K562 (cell line): Measurements from ENCODE around the gene CD226. TPM values are rescaled to one million over a fixed set of nuclear protein-coding genes. Genes with fewer than 3 reads are reported as not detected.

ENCODE experiments used
- ATAC-seq: fragments of 200-7000 bp; cut with Tn5 transposase; 3 replicates; pipeline ENCODE4 v1.9.1; 2020; ENCODE audit warnings: moderate library complexity
- BruUV-seq: library from RNA; stranded (reverse); fragments of 400-500 nt; replicated peaks from 2 replicates; lab custom pipeline; 2021; lab: Mats Ljungman, UMichigan
- CTCF ChIA-PET: fragments of 300-600 bp; formaldehyde crosslinking; extraction: SDS; loops from one replicate; lab custom pipeline; 2021; ENCODE audit warnings: low intra/inter-chr PET ratio; lab: Yijun Ruan, JAX
- POLR2A ChIA-PET: fragments of 300-600, 350-650 bp; sonication (Branson Sonifier 250); formaldehyde crosslinking; extraction: SDS; loops from one replicate; lab custom pipeline; 2021; ENCODE audit warnings: antibody characterized with exemption, inconsistent platforms; lab: Yijun Ruan, JAX
- DNase-seq, 4 experiments: peaks; one replicate each; pipeline versions ENCODE4 v3.0.0 to v3.0.0-alpha.2; 2011 to 2018; ENCODE audit warnings: low spot score in 3 of 4, mixed read lengths in 3 of 4; ENCODE audit errors: extremely low read depth in 1 of 4
- FAIRE-seq: peaks from 2 replicates; lab custom pipeline; 2011; peaks lifted over from hg19 to GRCh38; lab: Jason Lieb, UNC
- H2AFZ ChIP-seq: 2 replicates; pipeline ENCODE4 v1.6.0; 2011; ENCODE audit warnings: low read depth, low read length, control low read depth, inconsistent platforms
- H3K27ac ChIP-seq: fragments of 200-600 bp; 3 replicates; pipeline ENCODE4 v1.8.0; 2011; ENCODE audit warnings: low read depth, mild to moderate bottlenecking, control low read depth, inconsistent platforms, low read length, moderate library complexity, mixed read lengths; ENCODE audit errors: extremely low read depth
- H3K27me3 ChIP-seq, 2 experiments: fragments of 300-600 bp in 1 of 2; 2 replicates in 1 of 2; 3 replicates in 1 of 2; pipeline versions ENCODE4 v1.6.0 to v1.8.0; 2011; ENCODE audit warnings: inconsistent platforms in 2 of 2, low read length in 2 of 2, mild to moderate bottlenecking in 1 of 2, mixed read lengths in 1 of 2, moderate library complexity in 1 of 2; ENCODE audit not compliant: control insufficient read depth in 2 of 2, insufficient read depth in 2 of 2
- H3K36me3 ChIP-seq: fragments of 300-600 bp; 3 replicates; pipeline ENCODE4 v1.8.0; 2011; ENCODE audit warnings: mild to moderate bottlenecking, low read length, inconsistent platforms; ENCODE audit not compliant: control insufficient read depth, insufficient read depth
- H3K4me1 ChIP-seq, 2 experiments: fragments of 200-600 bp in 1 of 2; replicated peaks in 1 of 2; 2 replicates in 1 of 2; 3 replicates in 1 of 2; pipeline versions ENCODE4 v1.5.1 to v1.8.0; 2011; ENCODE audit warnings: inconsistent platforms in 2 of 2, low read length in 2 of 2, mild to moderate bottlenecking in 1 of 2, mixed read lengths in 1 of 2, moderate library complexity in 1 of 2; ENCODE audit not compliant: control insufficient read depth in 2 of 2, insufficient read depth in 2 of 2
- H3K4me2 ChIP-seq: 2 replicates; pipeline ENCODE4 v1.6.1; 2011; ENCODE audit warnings: low read length, control low read depth, inconsistent platforms, mixed read lengths; ENCODE audit not compliant: insufficient read depth
- H3K4me3 ChIP-seq: fragments of 200-600 bp; sonication (generic), shearing (Covaris generic); 2 replicates; pipeline ENCODE4 v1.5.1; 2016; ENCODE audit warnings: control low read depth, inconsistent platforms
- H3K79me2 ChIP-seq: fragments of 200-600 bp; 3 replicates; pipeline ENCODE4 v1.8.0; 2011; ENCODE audit warnings: low read length, inconsistent platforms; ENCODE audit not compliant: control insufficient read depth, insufficient read depth
- H3K9ac ChIP-seq, 2 experiments: 2 replicates each; pipeline versions ENCODE4 v1.6.0 to v1.6.1; 2011; ENCODE audit warnings: low read depth in 2 of 2, low read length in 2 of 2, control low read depth in 1 of 2, inconsistent platforms in 1 of 2, mild to moderate bottlenecking in 1 of 2, mixed read lengths in 1 of 2; ENCODE audit not compliant: insufficient read depth in 1 of 2
- H3K9me1 ChIP-seq: one replicate; pipeline ENCODE4 v1.6.0; 2011; ENCODE audit warnings: inconsistent platforms, mild to moderate bottlenecking, low read length, moderate library complexity; ENCODE audit not compliant: control insufficient read depth, insufficient read depth
- H3K9me3 ChIP-seq: replicated peaks from 2 replicates; pipeline ENCODE4 v1.5.1; 2011; ENCODE audit warnings: low read depth, low read length, inconsistent platforms; ENCODE audit not compliant: control insufficient read depth, insufficient read depth
- H4K20me1 ChIP-seq: replicated peaks from 2 replicates; pipeline ENCODE4 v1.6.1; 2011; ENCODE audit warnings: low read length, inconsistent platforms, mixed read lengths; ENCODE audit not compliant: control insufficient read depth, insufficient read depth
- ATF1 ChIP-seq, 2 experiments: fragments of 450-650 bp in 1 of 2; IDR thresholded peaks; 2 replicates each; pipeline ENCODE4 v1.6.1; 2016; ENCODE audit warnings: missing compliant biosample characterization in 1 of 2, missing genetic modification characterization in 1 of 2
- C11orf30 ChIP-seq: fragments of 450-650 bp; IDR thresholded peaks from 2 replicates; pipeline ENCODE4 v1.6.1; 2016; ENCODE audit warnings: low read depth, mild to moderate bottlenecking
- NELFE ChIP-seq: IDR thresholded peaks from 2 replicates; pipeline ENCODE4 v1.6.1; 2011; ENCODE audit warnings: mild to moderate bottlenecking; ENCODE audit not compliant: insufficient read depth, insufficient read length
- NFE2 ChIP-seq: IDR thresholded peaks from 2 replicates; pipeline ENCODE4 v1.6.1; 2014; ENCODE audit warnings: antibody characterized with exemption, low read depth
- WGBS: fragments of 100-300 bp; shearing (Covaris generic); methylation state at CpG from one replicate; pipeline ENCODE4 v1.1.6; 2016; ENCODE audit warnings: low coverage, mixed read lengths; ENCODE audit not compliant: insufficient coverage; ENCODE audit errors: missing lambda C conversion rate; 5-methylcytosine and 5-hydroxymethylcytosine counted together
- in situ Hi-C: fragments of 300-500 bp; cut with MboI; formaldehyde crosslinking; loops from 4 replicates; pipeline ENCODE4 v1.15.0; 2018; ENCODE audit warnings: inconsistent platforms, mixed read lengths
- intact Hi-C: fragments of 100-400 bp; cut with micrococcal nuclease; formaldehyde crosslinking; loops from 2 replicates; pipeline ENCODE4 v1.14.2; 2022
- polyA plus RNA-seq, 8 experiments: library from polyadenylated mRNA; depleted of rRNA in 4 of 8; stranded (reverse) in 5 of 8; unstranded in 3 of 8; fragments of >200 nt; fragmentation: Nextera tagmentation in 2 of 8; fragmentation: Illumina TruSeq in 1 of 8; extraction: Ambion mirVana in 2 of 8; extraction: Trizol in 1 of 8; gene quantifications; 2 replicates each; pipeline versions ENCODE4 v1.2.1 to v1.2.3, GENCODE V29; 2011 to 2014; ENCODE audit warnings: inconsistent platforms in 1 of 8, missing spikeins in 1 of 8
- total RNA-seq, 7 experiments: library from RNA; depleted of rRNA in 6 of 7; stranded (reverse); fragments of >200 nt in 6 of 7; fragmentation: Illumina TruSeq in 2 of 7; extraction: Trizol in 2 of 7; gene quantifications; 2 replicates each; pipeline versions ENCODE4 v1.2.1 to v1.2.3, GENCODE V29; 2011 to 2021; ENCODE audit warnings: low replicate concordance in 1 of 7
- TF ChIP-seq, protein P1 (sequence below): fragments of 450-650 bp; IDR thresholded peaks from 2 replicates; pipeline ENCODE4 v1.6.1; 2016

CD226 gene
- total and polyA plus RNA-seq, 9 of the 15 experiments (the other 6 are each of a cell fraction or from before 2014, with no cell fraction given): 0.32 to 1.7 (median 0.80) TPM

DNA sequence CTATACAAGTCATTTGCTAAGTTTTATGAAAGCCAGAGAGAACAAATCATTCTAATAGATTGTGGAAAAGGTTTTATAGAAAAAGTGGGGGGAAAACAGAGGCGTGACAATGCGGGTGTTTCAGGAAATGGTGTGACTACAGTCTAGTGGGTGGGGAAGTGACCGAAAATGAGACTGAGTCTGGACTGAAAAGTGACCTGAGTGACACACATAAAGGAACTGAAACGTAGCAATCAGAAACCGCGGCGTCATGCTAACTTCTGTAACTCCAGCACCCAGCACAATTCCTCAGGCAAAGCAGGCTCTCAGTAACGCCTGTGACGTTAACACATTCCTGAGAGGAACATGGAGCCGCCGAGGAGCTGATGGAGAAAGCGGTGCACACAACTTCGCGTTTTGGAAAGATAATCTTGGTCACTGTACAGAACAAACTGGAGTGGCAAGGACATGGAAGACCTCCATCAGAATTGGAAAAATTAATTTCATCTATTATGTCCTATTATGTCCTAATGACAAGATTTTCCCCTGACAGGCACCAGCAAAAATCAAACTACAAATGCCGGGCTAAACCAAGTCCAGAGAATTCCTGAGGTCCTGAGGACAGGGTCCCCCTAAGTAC is 1.4 kb upstream of the CD226 start:
- no peak overlapping the region; a peak in 1 of 4 replicates for H3K9ac ChIP-seq
- H3K4me2 ChIP-seq: peak overlapping the region; percentile 18; the same call in 1 of the 2 replicates
- TF ChIP-seq NFE2 (peak; percentile 44; the same call in 1 of the 2 replicates), ATF1 (CRISPR knock-in tag; IDR thresholded peaks at IDR 0.05) (no peak), ATF1 (tag; IDR thresholded peaks at IDR 0.05) (peak; percentile 33; the same call in 1 of the 2 replicates), NELFE (no peak), C11orf30 (0 out of 2 replicates have a peak, but pooled peaks have one; percentile 18)
- TF ChIP-seq, protein P1, sequence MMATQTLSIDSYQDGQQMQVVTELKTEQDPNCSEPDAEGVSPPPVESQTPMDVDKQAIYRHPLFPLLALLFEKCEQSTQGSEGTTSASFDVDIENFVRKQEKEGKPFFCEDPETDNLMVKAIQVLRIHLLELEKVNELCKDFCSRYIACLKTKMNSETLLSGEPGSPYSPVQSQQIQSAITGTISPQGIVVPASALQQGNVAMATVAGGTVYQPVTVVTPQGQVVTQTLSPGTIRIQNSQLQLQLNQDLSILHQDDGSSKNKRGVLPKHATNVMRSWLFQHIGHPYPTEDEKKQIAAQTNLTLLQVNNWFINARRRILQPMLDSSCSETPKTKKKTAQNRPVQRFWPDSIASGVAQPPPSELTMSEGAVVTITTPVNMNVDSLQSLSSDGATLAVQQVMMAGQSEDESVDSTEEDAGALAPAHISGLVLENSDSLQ: peak; percentile 58; the same call in 1 of the 2 replicates
- no peaks in the 10 kb centered on the region for H3K27me3 ChIP-seq
- POLR2A ChIA-PET: no interaction called here
- H3K4me3 ChIP-seq: no peak overlapping the region
- FAIRE-seq (no peak), DNase-seq (peak in 1 of 4 experiments; percentile 17), ATAC-seq (peak; percentile 62)
- no peak overlapping the region for H3K27ac ChIP-seq
- WGBS: 33% methylated on average over 13 of the region's 15 CpGs
- H3K79me2 ChIP-seq: no peaks in the 10 kb centered on the region
- no peaks in the 10 kb centered on the region for H3K9me1 ChIP-seq
- no peaks in the 10 kb centered on the region for H3K9me3 ChIP-seq
- H3K4me1 ChIP-seq: peaks cover 0 to 6% of the 10 kb centered on the region in 2 experiments; a peak in 2 of 5 replicates
- in situ Hi-C loops: no loop called here
- intact Hi-C loops: loop anchor here (10.0 kb wide), 1 partner anchor 126 kb away; no protein-coding TSS in a partner anchor
- CTCF ChIA-PET: no interaction called here
- H2AFZ ChIP-seq: peak overlapping the region; percentile 42; the same call in 1 of the 2 replicates
- no peaks in the 10 kb centered on the region; the same call in 2 of the 3 replicates for H3K36me3 ChIP-seq
- BruUV-seq: no TSS peak
- no peaks in the 10 kb centered on the region for H4K20me1 ChIP-seq
